Measurements from ENCODE around the gene HDAC10. TPM values are rescaled to one million over a fixed set of nuclear protein-coding genes. Genes with fewer than 3 reads are reported as not detected.

The HDAC10 gene
- total RNA-seq, 1 experiment from 2014 or later = 71.3 TPM

- no peak overlapping the region for H3K4me3 ChIP-seq (ENCODE audit: low read depth in 2 of 2, low read length in 2 of 2)
Measured at GRCh38 chr22:50211147-50211546, 39.9 kb downstream of the HDAC10 start.

GRCh38 chr22:50210378-50211139 is 40.5 kb downstream of the HDAC10 start:
- Histone ChIP-seq H3K27me3 (ENCODE audit: control insufficient read depth, insufficient read depth, low read length) (no peaks in the 10 kb centered on the region), H3K9me3 (ENCODE audit: control insufficient read depth, insufficient read depth, low read depth, low read length) (no peaks in the 10 kb centered on the region), H3K4me3 (ENCODE audit: low read depth in 2 of 2, low read length in 2 of 2) (no peak overlapping the region), H3K36me3 (ENCODE audit: control insufficient read depth, insufficient read depth, low read length) (no peaks in the 10 kb centered on the region), H3K27ac (ENCODE audit: low read length) (no peak overlapping the region), H3K4me1 (ENCODE audit: control insufficient read depth, insufficient read depth, low read length) (no peaks in the 10 kb centered on the region)
- POLR2A ChIA-PET = no interaction called here
- in situ Hi-C loops (cut with HindIII; ENCODE audit: low pct_unique_long_range_greater_than_20kb, low sequenced_read_pairs) (no loop called here), intact Hi-C loops (cut with micrococcal nuclease; ENCODE audit: unreplicated experiment) (no loop called here)
- TF ChIP-seq SIN3A (IDR thresholded peaks at IDR 0.05; ENCODE audit: borderline replicate concordance, insufficient read depth, low read depth, low read length) (no peak), POLR2AphosphoS5 (IDR thresholded peaks at IDR 0.05; ENCODE audit: low read depth, low read length) (no peak), TCF7L2 (IDR thresholded peaks at IDR 0.05; ENCODE audit: low read depth, low read length) (no peak)
- TF ChIP-seq, protein P1, sequence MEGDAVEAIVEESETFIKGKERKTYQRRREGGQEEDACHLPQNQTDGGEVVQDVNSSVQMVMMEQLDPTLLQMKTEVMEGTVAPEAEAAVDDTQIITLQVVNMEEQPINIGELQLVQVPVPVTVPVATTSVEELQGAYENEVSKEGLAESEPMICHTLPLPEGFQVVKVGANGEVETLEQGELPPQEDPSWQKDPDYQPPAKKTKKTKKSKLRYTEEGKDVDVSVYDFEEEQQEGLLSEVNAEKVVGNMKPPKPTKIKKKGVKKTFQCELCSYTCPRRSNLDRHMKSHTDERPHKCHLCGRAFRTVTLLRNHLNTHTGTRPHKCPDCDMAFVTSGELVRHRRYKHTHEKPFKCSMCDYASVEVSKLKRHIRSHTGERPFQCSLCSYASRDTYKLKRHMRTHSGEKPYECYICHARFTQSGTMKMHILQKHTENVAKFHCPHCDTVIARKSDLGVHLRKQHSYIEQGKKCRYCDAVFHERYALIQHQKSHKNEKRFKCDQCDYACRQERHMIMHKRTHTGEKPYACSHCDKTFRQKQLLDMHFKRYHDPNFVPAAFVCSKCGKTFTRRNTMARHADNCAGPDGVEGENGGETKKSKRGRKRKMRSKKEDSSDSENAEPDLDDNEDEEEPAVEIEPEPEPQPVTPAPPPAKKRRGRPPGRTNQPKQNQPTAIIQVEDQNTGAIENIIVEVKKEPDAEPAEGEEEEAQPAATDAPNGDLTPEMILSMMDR (IDR thresholded peaks at IDR 0.05) = no peak
- TF ChIP-seq, protein P2, sequence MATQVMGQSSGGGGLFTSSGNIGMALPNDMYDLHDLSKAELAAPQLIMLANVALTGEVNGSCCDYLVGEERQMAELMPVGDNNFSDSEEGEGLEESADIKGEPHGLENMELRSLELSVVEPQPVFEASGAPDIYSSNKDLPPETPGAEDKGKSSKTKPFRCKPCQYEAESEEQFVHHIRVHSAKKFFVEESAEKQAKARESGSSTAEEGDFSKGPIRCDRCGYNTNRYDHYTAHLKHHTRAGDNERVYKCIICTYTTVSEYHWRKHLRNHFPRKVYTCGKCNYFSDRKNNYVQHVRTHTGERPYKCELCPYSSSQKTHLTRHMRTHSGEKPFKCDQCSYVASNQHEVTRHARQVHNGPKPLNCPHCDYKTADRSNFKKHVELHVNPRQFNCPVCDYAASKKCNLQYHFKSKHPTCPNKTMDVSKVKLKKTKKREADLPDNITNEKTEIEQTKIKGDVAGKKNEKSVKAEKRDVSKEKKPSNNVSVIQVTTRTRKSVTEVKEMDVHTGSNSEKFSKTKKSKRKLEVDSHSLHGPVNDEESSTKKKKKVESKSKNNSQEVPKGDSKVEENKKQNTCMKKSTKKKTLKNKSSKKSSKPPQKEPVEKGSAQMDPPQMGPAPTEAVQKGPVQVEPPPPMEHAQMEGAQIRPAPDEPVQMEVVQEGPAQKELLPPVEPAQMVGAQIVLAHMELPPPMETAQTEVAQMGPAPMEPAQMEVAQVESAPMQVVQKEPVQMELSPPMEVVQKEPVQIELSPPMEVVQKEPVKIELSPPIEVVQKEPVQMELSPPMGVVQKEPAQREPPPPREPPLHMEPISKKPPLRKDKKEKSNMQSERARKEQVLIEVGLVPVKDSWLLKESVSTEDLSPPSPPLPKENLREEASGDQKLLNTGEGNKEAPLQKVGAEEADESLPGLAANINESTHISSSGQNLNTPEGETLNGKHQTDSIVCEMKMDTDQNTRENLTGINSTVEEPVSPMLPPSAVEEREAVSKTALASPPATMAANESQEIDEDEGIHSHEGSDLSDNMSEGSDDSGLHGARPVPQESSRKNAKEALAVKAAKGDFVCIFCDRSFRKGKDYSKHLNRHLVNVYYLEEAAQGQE (IDR thresholded peaks at IDR 0.05; ENCODE audit: insufficient read depth in 1 of 2, low read depth in 2 of 2, low read length in 1 of 2) = no peak
- CTCF ChIA-PET = interaction anchor here (0.6 kb wide), 1 partner anchor 170 kb away, joined by 5 read pairs; no protein-coding TSS in a partner anchor
- no TSS peak for BruUV-seq (replicated peaks)
- DNase-seq (ENCODE audit: low read depth, low spot score) (no peak), ATAC-seq (no peak)

More at GRCh38 chr22:50211147-50211546, 39.9 kb downstream of the HDAC10 start:
- BruUV-seq (replicated peaks) = no TSS peak
- intact Hi-C loops (cut with micrococcal nuclease; ENCODE audit: unreplicated experiment) (no loop called here), in situ Hi-C loops (cut with HindIII; ENCODE audit: low pct_unique_long_range_greater_than_20kb, low sequenced_read_pairs) (no loop called here)
- Histone ChIP-seq H3K36me3 (ENCODE audit: control insufficient read depth, insufficient read depth, low read length) (no peaks in the 10 kb centered on the region), H3K27me3 (ENCODE audit: control insufficient read depth, insufficient read depth, low read length) (no peaks in the 10 kb centered on the region), H3K4me1 (ENCODE audit: control insufficient read depth, insufficient read depth, low read length) (no peaks in the 10 kb centered on the region), H3K9me3 (ENCODE audit: control insufficient read depth, insufficient read depth, low read depth, low read length) (no peaks in the 10 kb centered on the region), H3K27ac (ENCODE audit: low read length) (no peak overlapping the region)
- DNase-seq (ENCODE audit: low read depth, low spot score) (no peak), ATAC-seq (no peak)
- TF ChIP-seq POLR2AphosphoS5 (IDR thresholded peaks at IDR 0.05; ENCODE audit: low read depth, low read length) = no peak
- TF ChIP-seq, protein P1 (IDR thresholded peaks at IDR 0.05) = no peak
- TF ChIP-seq TCF7L2 (IDR thresholded peaks at IDR 0.05; ENCODE audit: low read depth, low read length) = no peak
- TF ChIP-seq, protein P2 (IDR thresholded peaks at IDR 0.05; ENCODE audit: insufficient read depth in 1 of 2, low read depth in 2 of 2, low read length in 1 of 2) = no peak
- no peak for TF ChIP-seq SIN3A (IDR thresholded peaks at IDR 0.05; ENCODE audit: borderline replicate concordance, insufficient read depth, low read depth, low read length)
- ChIA-PET CTCF (interaction anchor here (0.6 kb wide), 1 partner anchor 169 kb away, joined by 5 read pairs; no protein-coding TSS in a partner anchor), POLR2A (no interaction called here)
